MCF 10A (cell line): Measurements from ENCODE around the gene MAMLD1. TPM values are rescaled to one million over a fixed set of nuclear protein-coding genes. Genes with fewer than 3 reads are reported as not detected.

Experiments used
- BruUV-seq: library from RNA; stranded (reverse); fragments of 400-500 nt; replicated peaks from 2 replicates; lab custom pipeline; 2021; lab: Mats Ljungman, UMichigan
- CTCF ChIA-PET: fragments of 300-600 bp; sonication (Branson Sonifier 250); formaldehyde crosslinking; extraction: SDS; loops from one replicate; lab custom pipeline; 2021; ENCODE audit warnings: antibody characterized with exemption, inconsistent platforms; lab: Yijun Ruan, JAX
- POLR2A ChIA-PET: fragments of 300-600, 350-650 bp; sonication (Branson Sonifier 250); formaldehyde crosslinking; extraction: SDS; loops from one replicate; lab custom pipeline; 2020; ENCODE audit warnings: antibody characterized with exemption, inconsistent platforms; lab: Yijun Ruan, JAX
- DNase-seq: peaks from one replicate; pipeline ENCODE4 v3.0.0-alpha.2; 2018; ENCODE audit not compliant: unreplicated experiment
- H3K27ac Mint-ChIP-seq: one replicate; pipeline ENCODE4 v1.8.0; 2022; ENCODE audit warnings: mild to moderate bottlenecking, low read depth, mixed read lengths; ENCODE audit not compliant: unreplicated experiment
- H3K27me3 Mint-ChIP-seq: one replicate; pipeline ENCODE4 v1.8.0; 2022; ENCODE audit warnings: mixed read lengths; ENCODE audit not compliant: insufficient read depth, unreplicated experiment
- H3K36me3 Mint-ChIP-seq: one replicate; pipeline ENCODE4 v1.8.0; 2022; ENCODE audit warnings: mild to moderate bottlenecking, moderate library complexity, mixed read lengths; ENCODE audit not compliant: insufficient read depth, unreplicated experiment
- H3K4me1 Mint-ChIP-seq: one replicate; pipeline ENCODE4 v1.8.0; 2022; ENCODE audit warnings: mixed read lengths; ENCODE audit not compliant: insufficient read depth, unreplicated experiment
- H3K4me3 Mint-ChIP-seq: one replicate; pipeline ENCODE4 v1.8.0; 2022; ENCODE audit warnings: mild to moderate bottlenecking, moderate library complexity, mixed read lengths; ENCODE audit not compliant: unreplicated experiment
- H3K9me3 Mint-ChIP-seq: one replicate; pipeline ENCODE4 v1.8.0; 2022; ENCODE audit warnings: mixed read lengths; ENCODE audit not compliant: unreplicated experiment
- CTCF ChIP-seq: fragments of 200-600 bp; IDR thresholded peaks from one replicate; pipeline ENCODE4 v1.8.0; 2022; ENCODE audit warnings: antibody characterized with exemption, mild to moderate bottlenecking; ENCODE audit not compliant: unreplicated experiment
- intact Hi-C: fragments of 100-400 bp; cut with micrococcal nuclease; formaldehyde crosslinking; loops from 2 replicates; pipeline ENCODE4 v1.14.1; 2022
- total RNA-seq: library from RNA; stranded (reverse); gene quantifications from 2 replicates; pipeline ENCODE4 v1.2.3, GENCODE V29; 2022

MAMLD1 gene
- total RNA-seq, 1 experiment from 2014 or later = 1.9 TPM

- ChIA-PET CTCF (interaction anchor here (0.7 to 2.3 kb wide), 3 partner anchors 16 to 552 kb away, joined by 3 to 9 read pairs (median 4); no protein-coding TSS in a partner anchor), POLR2A (interaction anchor here (0.8 kb wide), 1 partner anchor 14 kb away, joined by 3 read pairs; no protein-coding TSS in a partner anchor)
- Mint-ChIP-seq H3K4me3 (no peak overlapping the region), H3K27me3 (no peaks in the 10 kb centered on the region), H3K9me3 (no peaks in the 10 kb centered on the region), H3K27ac (no peak overlapping the region), H3K4me1 (no peaks in the 10 kb centered on the region), H3K36me3 (no peaks in the 10 kb centered on the region)
- no peak for TF ChIP-seq CTCF
- intact Hi-C loops = no loop called here
- DNase-seq = no peak
- no TSS peak for BruUV-seq
These were observed 139.0 kb downstream of the MAMLD1 start for GRCh38 chrX:150502091-150502490.

- Mint-ChIP-seq H3K27me3 (no peaks in the 10 kb centered on the region), H3K4me3 (no peak overlapping the region), H3K9me3 (no peaks in the 10 kb centered on the region), H3K4me1 (no peaks in the 10 kb centered on the region), H3K36me3 (no peaks in the 10 kb centered on the region), H3K27ac (no peak overlapping the region)
- DNase-seq = no peak
- intact Hi-C loops = no loop called here
- POLR2A ChIA-PET = no interaction called here
- no peak for TF ChIP-seq CTCF
- BruUV-seq = no TSS peak
- CTCF ChIA-PET = interaction anchor here (0.6 to 2.3 kb wide), 10 partner anchors 8 to 553 kb away, joined by 3 to 9 read pairs (median 4); no protein-coding TSS in a partner anchor
These were observed 140.1 kb downstream of the MAMLD1 start for GRCh38 chrX:150502979-150503897.

- intact Hi-C loops = no loop called here
- H3K9me3 Mint-ChIP-seq = no peaks in the 10 kb centered on the region
- peak; percentile 44 for DNase-seq
- H3K4me1 Mint-ChIP-seq = no peaks in the 10 kb centered on the region
- ChIA-PET POLR2A (no interaction called here), CTCF (interaction anchor here (0.7 to 2.3 kb wide), 7 partner anchors 8 to 553 kb away, joined by 3 to 9 read pairs (median 4); no protein-coding TSS in a partner anchor)
- no peak overlapping the region for H3K27ac Mint-ChIP-seq
- no TSS peak for BruUV-seq
- H3K4me3 Mint-ChIP-seq = no peak overlapping the region
- H3K27me3 Mint-ChIP-seq = no peaks in the 10 kb centered on the region
- no peaks in the 10 kb centered on the region for H3K36me3 Mint-ChIP-seq
- no peak for TF ChIP-seq CTCF
These were observed 140.7 kb downstream of the MAMLD1 start for GRCh38 chrX:150503898-150504219.

DNA sequence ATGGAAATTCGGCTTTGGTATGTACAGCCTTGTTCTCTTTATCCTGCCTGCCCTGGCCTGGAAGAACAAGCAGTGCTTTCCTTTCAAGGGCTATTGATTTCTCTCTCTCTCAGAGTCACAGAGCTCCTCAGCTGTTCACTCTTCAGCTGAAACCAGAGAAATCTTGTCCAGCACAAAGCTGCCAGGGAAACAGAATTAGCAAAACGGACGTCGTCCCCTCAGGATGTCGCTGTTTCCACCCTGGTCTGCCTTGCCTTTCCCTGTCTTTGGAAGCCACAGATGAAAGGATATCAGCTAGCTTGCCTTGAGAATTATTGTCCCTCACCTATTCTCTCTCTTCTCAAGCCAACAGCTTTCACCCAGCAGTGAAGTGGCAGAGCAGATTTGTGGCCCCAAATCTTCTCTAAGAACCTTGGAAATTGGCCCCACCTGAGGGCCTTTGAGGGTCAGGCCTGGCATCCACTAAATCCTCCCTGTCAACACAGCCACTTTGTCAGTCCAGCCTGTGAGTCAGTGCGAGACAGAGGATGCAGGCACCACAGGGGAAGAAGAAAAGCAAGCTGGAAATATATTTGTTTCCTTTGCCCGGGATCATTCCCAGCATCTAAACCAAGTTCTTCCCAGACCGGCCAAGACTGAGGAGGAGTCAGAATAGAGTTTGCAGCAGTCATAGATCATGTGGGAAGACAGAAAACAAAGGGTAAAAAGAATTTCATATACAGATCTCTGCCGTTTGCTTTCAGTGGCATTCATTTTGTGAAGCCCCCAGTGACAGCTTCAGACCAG lies 141.5 kb downstream of the MAMLD1 start:
- BruUV-seq = no TSS peak
- ChIA-PET POLR2A (no interaction called here), CTCF (interaction anchor here (0.7 to 2.3 kb wide), 6 partner anchors 9 to 553 kb away, joined by 3 to 9 read pairs (median 4); no protein-coding TSS in a partner anchor)
- intact Hi-C loops = no loop called here
- H3K4me3 Mint-ChIP-seq = no peak overlapping the region
- no peak for DNase-seq
- H3K36me3 Mint-ChIP-seq = no peaks in the 10 kb centered on the region
- H3K27me3 Mint-ChIP-seq = no peaks in the 10 kb centered on the region
- no peak for TF ChIP-seq CTCF
- no peak overlapping the region for H3K27ac Mint-ChIP-seq
- no peaks in the 10 kb centered on the region for H3K4me1 Mint-ChIP-seq
- no peaks in the 10 kb centered on the region for H3K9me3 Mint-ChIP-seq
